ENCODE measurements around the gene LRRC59. TPM values are rescaled to one million over a fixed set of nuclear protein-coding genes. Genes with fewer than 3 reads are reported as not detected.

Gene LRRC59
- total and polyA plus RNA-seq, 8 donors = 32.2 to 117 (median 76.0) TPM

DNA sequence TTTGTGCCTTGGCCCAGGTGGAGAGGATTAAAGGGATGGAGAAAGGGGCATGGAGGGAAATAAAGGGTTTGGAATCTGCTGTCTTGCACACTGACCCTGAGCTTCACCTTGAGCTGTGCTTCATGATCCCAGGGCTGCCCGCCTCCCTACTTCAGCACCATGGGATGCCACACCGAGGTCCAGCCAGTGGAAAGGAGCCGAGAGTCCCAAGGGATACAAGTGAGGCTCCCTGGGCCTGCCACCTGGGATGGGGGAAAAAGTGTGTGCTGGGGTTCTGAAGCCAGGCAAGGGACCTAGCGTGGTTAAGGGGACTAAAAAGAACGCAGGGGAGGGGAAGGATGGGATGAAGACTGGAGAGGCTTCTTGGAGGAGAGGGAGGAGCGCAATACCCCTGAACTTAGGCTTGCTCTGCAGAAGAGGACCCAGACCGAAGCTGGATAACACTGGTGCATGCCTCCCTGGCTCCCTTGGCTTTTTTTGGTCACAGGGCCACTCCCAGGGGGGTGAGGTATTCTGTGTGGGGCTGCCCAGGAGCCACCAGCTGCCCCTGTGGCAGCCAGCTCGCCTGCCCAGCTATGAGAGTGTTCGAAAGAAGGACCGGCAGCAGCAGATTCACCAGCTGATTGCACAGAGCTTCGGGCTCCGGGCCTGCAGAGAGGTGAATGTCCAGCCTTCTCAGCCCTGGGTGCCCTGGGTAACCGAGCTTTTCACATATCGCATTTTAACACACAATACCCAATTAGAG lies 31.5 kb downstream of the LRRC59 start:
- WGBS, 5 donors = 85 to 91% (median 88%) methylated on average over 14 of the region's 14 CpGs

DNA sequence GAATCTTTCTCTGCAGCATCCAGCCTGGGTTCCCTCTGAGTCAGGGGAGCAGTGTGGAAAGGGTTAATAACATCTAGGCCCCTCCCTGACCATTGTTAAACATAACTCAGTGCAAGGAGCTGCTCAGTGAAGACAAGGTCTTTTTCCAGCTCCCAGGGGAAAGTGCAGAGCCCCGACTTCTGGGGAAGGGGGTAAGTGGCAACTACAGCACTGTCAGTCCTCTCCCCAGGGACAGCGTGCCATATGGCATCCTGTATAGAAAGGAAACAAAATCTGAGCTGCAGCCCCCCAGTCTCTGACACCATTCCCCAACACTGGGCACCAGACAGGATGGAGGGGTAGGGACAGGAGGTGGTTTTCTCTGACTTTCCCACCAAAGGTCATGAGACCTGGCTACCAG lies 32.2 kb downstream of the LRRC59 start:
- H3K4me1 ChIP-seq = peaks cover 21 to 43% (median 36%) of the 10 kb centered on the region in 4 donors
- no peaks in the 10 kb centered on the region for H3K9me3 ChIP-seq
- H3K27me3 ChIP-seq = no peaks in the 10 kb centered on the region
- peaks cover 37 to 70% (median 65%) of the 10 kb centered on the region in 4 donors for H3K36me3 ChIP-seq
- WGBS, 5 donors = 43 to 67% (median 63%) methylated on average over 2 of the region's 2 CpGs
- TF ChIP-seq POLR2A (IDR thresholded peaks at IDR 0.05) (no peak), EP300 (IDR thresholded peaks at IDR 0.05) (no peak), POLR2AphosphoS5 (IDR thresholded peaks at IDR 0.05) (no peak)
- TF ChIP-seq, protein P1, sequence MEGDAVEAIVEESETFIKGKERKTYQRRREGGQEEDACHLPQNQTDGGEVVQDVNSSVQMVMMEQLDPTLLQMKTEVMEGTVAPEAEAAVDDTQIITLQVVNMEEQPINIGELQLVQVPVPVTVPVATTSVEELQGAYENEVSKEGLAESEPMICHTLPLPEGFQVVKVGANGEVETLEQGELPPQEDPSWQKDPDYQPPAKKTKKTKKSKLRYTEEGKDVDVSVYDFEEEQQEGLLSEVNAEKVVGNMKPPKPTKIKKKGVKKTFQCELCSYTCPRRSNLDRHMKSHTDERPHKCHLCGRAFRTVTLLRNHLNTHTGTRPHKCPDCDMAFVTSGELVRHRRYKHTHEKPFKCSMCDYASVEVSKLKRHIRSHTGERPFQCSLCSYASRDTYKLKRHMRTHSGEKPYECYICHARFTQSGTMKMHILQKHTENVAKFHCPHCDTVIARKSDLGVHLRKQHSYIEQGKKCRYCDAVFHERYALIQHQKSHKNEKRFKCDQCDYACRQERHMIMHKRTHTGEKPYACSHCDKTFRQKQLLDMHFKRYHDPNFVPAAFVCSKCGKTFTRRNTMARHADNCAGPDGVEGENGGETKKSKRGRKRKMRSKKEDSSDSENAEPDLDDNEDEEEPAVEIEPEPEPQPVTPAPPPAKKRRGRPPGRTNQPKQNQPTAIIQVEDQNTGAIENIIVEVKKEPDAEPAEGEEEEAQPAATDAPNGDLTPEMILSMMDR (IDR thresholded peaks at IDR 0.05) = no peak
- intact Hi-C loops (cut with DNase I; ENCODE audit: low total_unique reads) = loop anchor here (10.0 kb wide), 1 partner anchor 110 kb away; the partner anchor contains the start of gene RSAD1
- no peak overlapping the region for H3K27ac ChIP-seq
- H3K4me3 ChIP-seq = no peak overlapping the region
- no peak for DNase-seq

More for the DNA sequence above, 31.5 kb downstream of the LRRC59 start:
- H3K4me3 ChIP-seq = no peak overlapping the region
- H3K27ac ChIP-seq = no peak overlapping the region
- DNase-seq = no peak
- intact Hi-C loops (cut with DNase I; ENCODE audit: low total_unique reads) = loop anchor here (10.0 kb wide), 1 partner anchor 109 kb away; the partner anchor contains the start of gene RSAD1
- H3K9me3 ChIP-seq = no peaks in the 10 kb centered on the region
- H3K27me3 ChIP-seq = no peaks in the 10 kb centered on the region
- peaks cover 21 to 45% (median 37%) of the 10 kb centered on the region in 4 donors for H3K4me1 ChIP-seq
- peaks cover 35 to 70% (median 65%) of the 10 kb centered on the region in 4 donors for H3K36me3 ChIP-seq
- TF ChIP-seq POLR2AphosphoS5 (IDR thresholded peaks at IDR 0.05) (no peak), POLR2A (IDR thresholded peaks at IDR 0.05) (no peak), EP300 (IDR thresholded peaks at IDR 0.05) (no peak)
- TF ChIP-seq, protein P1 (IDR thresholded peaks at IDR 0.05) = no peak

DNA sequence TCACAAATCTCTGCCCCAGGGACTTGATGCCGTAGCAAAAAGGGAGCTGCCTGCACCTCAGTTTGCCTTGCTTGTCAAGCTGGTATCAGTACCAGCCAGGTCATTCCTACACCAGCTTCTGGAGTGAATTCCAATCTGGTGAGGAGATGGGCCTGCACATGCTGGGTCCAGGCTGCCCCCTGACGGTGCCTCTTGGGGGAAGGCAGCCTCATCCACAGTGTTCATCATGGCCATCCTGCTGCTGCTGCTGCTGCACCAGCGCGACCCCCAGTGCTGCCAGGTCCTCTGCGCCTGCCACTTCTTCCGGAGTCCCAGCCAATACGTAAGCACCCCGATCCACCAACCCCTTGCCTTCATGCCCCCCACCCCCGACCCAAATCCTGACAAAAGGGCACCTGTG lies 32.6 kb downstream of the LRRC59 start:
- 43 to 69% (median 63%) methylated on average over 7 to 9 of the region's 9 CpGs for WGBS, 5 donors
- peak in 1 of 2 donors; percentile 45 for DNase-seq
- Histone ChIP-seq H3K4me1 (peaks cover 25 to 48% (median 36%) of the 10 kb centered on the region in 4 donors), H3K27ac (peak overlapping the region in 3 of 5 donors; percentile 9 to 73 (median 49)), H3K9me3 (no peaks in the 10 kb centered on the region), H3K36me3 (peaks cover 33 to 70% (median 65%) of the 10 kb centered on the region in 4 donors), H3K4me3 (no peak overlapping the region), H3K27me3 (no peaks in the 10 kb centered on the region)
- intact Hi-C loops (cut with DNase I; ENCODE audit: low total_unique reads) = loop anchor here (10.0 kb wide), 1 partner anchor 110 kb away; the partner anchor contains the start of gene RSAD1
- TF ChIP-seq POLR2AphosphoS5 (IDR thresholded peaks at IDR 0.05) (no peak), POLR2A (IDR thresholded peaks at IDR 0.05) (no peak), EP300 (IDR thresholded peaks at IDR 0.05) (no peak)
- TF ChIP-seq, protein P1 (IDR thresholded peaks at IDR 0.05) = no peak

DNA sequence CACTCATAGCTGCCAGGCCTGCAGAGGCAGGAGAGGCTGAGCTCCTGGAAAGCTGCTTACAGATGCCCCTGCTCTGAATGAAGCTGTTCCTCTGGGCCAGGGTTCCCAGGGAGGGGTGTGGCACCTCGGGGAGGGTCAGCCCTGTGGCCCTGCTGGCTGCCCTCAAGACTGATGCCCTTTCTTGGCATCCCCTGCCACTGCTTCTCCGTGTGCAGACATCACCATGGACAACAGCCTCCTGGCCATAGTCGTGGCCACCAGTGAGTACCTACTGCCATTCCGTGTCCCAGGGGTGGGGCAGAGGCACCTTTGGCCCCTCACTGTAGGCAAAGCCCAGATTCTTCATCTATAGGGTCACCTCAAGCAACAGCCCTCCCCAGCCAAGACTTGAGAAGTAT lies 33.3 kb downstream of the LRRC59 start:
- DNase-seq = no peak
- Histone ChIP-seq H3K4me3 (no peak overlapping the region), H3K4me1 (peaks cover 25 to 49% (median 39%) of the 10 kb centered on the region in 4 donors), H3K9me3 (no peaks in the 10 kb centered on the region), H3K27me3 (no peaks in the 10 kb centered on the region), H3K27ac (peak overlapping the region; percentile 9 to 73 (median 37)), H3K36me3 (peaks cover 33 to 70% (median 65%) of the 10 kb centered on the region in 4 donors)
- WGBS, 5 donors = 26 to 40% (median 34%) methylated on average over 4 of the region's 4 CpGs; no CpG with 5 or more reads in 1 of the 5 donors
- TF ChIP-seq POLR2A (IDR thresholded peaks at IDR 0.05) = no peak
- TF ChIP-seq EP300 (IDR thresholded peaks at IDR 0.05) = no peak
- TF ChIP-seq POLR2AphosphoS5 (IDR thresholded peaks at IDR 0.05) = no peak
- TF ChIP-seq, protein P1 (IDR thresholded peaks at IDR 0.05) = no peak
- intact Hi-C loops (cut with DNase I; ENCODE audit: low total_unique reads) = loop anchor here (10.0 kb wide), 1 partner anchor 111 kb away; the partner anchor contains the start of gene RSAD1

All from stomach (tissue), 9 donors.